Activated CD4-positive, alpha-beta T cell treated with anti-CD3 and anti-CD28 coated beads, Interleukin-2, Interleukin-4, amounts not matched to agents 100 ng/mL and 50 ng/mL, durations not matched to agents 16 hours and 8 hours (primary cell): ENCODE data around the gene CABLES2.

Source experiments
- DNase-seq: peaks from one replicate; pipeline ENCODE4 v3.0.0-alpha.2; 2020; ENCODE audit warnings: low spot score

CABLES2 gene

DNA sequence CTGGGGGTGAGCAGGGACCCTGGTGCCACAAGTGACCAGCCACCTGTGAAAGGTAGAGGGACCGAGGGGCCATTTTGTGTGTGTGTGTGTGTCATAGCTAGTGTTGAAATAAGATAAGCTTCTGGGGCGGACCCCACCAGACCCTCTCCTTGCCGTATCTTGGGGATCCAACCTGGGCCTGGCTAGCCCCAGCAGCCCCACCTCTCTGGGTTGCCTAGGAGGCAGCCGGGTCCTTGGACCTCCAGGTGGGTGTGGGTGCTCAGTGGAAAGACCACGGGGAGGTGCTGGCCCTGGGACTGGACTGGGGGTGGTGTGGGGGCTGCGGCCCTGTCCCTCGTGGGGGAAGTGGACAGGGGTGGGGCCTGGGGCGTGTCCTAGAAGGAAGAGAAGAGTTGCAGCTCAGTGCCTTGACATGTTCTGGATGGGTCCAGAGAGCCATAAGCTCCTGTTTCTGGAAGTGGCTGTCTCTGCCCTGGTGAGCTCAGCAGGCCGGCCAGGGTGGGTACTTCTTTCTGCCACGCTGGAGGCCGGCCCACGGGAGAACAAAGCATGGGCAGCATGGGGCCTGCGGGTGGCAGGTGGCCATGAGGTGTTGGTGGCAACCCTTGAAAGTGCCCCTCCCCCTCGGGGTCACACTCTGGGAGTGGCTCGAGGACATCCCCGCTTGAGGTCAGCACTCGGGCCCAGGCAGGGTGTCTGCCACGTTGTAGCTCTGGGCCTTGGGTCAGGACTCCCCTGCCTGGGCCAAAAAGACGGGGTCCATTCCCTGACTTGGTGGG, 11.8 kb upstream of the CABLES2 start:
- DNase-seq = no peak

- DNase-seq = no peak
Measured at GRCh38 chr20:62417981-62418708, 11.1 kb upstream of the CABLES2 start.

DNA sequence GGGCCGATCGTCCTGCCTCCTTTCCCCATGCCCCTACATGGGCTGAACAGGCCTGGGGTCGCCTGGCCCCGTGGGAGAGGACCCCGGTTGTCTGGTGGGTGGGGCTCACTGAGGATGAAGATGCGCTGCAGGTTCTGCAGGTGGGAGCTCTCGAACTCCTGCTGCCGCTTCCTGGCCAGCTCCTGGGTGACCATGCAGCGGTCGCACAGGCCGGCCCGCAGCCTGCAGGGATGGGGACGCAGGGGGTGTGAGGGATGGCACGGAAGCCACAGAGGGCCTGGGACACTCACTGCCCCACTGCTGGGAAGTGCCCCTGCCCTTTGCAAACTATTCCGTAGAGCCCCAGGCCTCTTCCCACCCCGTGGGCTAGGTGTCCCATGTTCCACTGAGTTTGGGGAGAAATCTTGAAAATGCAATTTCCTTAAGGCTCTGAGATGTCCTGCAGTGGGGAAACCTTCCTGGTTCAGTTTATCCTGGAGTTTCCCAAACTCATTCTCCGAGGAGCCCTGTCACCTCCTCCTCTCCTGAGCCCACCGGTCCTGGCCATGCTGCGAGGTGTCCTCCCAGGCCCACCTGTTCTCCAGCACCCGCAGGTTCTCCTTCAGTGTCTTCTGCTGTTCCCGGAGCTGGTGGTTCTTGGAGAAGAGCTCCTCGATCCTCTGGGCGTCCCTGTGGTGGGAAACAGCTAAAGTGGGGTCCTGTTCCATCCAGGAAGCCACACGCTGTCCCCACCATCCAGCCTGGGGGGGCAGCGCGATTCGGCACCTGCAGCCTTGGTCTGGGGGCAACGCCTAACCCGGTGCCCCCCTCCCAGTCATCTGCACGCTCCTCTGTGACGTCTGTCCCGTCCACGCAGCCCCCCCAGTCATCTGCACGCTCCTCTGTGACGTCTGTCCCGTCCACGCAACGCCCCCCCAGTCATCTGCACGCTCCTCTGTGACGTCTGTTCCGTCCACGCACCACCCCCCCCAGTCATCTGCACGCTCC, 9.9 kb upstream of the CABLES2 start:
- DNase-seq = no peak

GRCh38 chr20:62415354-62416111, 8.4 kb upstream of the CABLES2 start:
- no peak for DNase-seq

DNA sequence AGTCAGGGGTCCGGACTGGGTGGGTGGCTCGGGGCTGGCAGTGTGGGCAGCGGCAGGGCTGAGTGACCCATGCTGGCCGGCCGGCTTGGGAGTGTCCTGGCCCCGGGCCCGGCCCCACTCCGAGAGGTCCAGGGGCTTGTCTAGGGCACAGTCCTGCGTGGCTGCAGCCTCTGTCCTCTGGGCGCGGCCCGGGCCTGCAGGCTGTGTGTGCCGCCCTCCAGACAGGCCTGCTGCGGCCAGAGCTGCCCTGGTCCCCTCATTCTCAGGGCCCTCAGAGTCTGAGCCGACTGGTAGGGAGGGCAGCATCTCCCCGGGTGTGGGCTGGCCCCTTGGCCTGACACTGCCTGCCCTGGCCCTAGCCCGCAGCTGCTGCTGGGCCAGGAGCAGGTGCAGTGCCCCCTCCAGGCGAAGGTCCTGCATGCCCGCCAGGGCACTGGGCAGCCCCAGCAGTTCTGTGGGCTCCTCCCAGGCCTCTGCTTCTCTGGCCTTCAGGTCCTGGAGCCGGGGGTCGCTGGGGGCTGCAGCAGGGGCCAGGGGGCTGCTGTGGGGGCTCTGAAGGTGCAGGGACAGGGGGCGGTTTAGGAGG, 6.9 kb upstream of the CABLES2 start:
- no peak for DNase-seq

GRCh38 chr20:62413025-62413570, 6.0 kb upstream of the CABLES2 start:
- DNase-seq = no peak

DNA sequence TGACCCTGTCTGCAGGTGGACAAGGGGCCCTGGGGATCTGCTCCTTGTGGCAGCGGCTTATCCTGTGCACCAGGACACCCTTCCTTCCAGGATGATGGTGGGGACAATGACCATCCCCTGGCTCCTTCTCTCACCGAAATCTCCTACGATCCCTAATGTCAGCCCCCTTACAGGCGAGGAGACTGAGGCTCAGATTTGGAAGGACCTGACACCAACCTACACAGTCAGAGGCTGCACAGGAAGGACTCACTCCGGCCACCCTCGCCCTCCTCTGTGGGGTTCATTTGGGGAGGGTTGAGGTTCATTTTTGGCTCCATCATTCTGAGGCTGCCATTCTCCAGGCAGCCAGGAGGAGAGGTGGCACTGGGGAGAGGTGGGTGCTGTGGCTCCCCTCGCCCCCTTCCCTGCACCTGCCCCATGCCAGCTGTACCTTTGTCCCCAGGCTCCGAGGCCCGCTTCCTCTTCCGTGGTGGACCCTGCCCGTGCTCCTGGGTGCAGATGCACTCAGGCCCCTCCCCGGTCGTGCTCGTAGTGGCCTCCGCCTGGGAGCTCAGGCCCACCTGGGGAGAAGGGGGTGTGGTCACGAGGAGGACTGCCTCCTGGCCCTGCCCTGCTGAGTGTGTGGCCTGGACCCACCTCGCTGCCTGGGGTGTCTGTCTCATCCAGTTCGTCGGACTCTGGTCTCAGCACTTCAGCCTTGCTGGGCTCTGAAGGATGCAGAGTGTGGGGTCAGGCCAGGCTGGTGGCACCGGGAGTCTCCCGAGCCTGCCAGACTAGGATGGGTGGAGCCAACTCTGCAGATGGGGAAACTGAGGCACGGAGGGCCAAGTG, 5.3 kb upstream of the CABLES2 start:
- no peak for DNase-seq

DNA sequence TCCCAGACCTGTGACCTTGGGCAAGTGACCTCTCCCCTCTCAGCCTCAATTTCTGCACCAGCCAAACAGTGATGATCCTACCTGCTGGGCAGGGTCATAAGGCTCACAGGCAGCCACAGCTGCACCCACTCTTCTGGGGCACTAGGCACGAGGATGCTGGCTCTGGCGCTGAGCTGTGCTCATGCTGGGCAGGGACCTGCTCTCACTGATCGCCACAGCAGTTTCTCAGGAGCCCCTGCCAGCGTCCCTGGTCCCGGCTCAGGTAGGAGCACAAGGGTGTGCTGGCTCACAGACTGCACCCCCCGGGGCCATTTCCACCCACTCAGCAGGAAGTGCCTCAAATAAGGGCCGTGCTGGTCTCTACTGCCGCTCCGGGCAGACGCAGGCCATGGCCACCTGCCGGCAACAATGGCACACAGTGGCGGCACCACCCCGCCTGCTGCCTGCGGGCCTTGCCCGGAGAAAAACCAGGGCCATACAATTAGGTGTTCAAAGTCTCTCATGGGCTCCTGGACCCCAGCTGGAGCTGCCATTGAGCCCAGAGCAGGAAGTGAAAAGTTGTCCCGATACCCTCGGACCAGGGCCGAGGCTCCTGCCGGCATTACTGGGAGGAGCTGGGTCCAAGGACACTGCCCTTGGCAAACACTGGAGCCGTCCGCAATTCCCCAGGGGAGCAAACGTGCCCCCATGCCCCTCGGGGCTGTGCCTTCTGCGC, 4.6 kb upstream of the CABLES2 start:
- DNase-seq = no peak

DNA sequence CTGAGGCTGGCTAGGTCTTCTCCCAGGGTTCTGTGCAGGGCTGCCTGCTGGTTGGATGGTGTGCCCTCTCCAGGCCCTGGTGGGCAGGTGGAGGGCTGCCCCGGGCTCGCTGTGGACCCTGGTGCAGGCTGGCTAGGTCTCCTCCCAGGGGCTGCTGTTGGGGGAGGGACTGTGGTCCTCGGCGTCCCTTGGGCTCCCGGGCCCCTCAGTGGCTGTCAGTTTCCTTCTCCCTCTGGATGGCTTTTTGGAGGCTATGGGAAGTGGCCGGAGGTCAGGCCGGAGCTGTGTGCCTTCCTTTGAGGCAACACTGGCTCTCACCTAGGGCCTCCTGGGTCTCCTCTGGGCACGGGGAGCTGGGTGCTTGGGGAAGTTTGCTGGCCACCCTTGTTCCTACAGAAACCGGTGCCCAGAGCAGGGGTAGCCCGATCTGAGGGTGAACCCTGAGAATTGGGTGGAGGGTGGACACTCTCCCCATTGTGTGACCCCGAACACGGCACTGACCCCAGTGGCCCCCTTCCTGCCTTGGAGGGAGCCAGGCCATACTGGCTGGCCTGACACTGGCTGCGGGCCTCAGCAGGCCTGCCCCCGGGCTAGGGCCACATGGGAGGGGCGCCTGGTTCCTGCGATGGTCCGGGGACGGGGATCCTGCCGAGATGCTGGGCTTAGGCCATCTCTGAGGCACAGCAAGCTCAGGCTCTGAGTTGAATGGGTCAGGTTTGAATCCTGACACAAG, 3.8 kb upstream of the CABLES2 start:
- DNase-seq = no peak

GRCh38 chr20:62409931-62410745, 3.1 kb upstream of the CABLES2 start:
- DNase-seq = no peak

DNA sequence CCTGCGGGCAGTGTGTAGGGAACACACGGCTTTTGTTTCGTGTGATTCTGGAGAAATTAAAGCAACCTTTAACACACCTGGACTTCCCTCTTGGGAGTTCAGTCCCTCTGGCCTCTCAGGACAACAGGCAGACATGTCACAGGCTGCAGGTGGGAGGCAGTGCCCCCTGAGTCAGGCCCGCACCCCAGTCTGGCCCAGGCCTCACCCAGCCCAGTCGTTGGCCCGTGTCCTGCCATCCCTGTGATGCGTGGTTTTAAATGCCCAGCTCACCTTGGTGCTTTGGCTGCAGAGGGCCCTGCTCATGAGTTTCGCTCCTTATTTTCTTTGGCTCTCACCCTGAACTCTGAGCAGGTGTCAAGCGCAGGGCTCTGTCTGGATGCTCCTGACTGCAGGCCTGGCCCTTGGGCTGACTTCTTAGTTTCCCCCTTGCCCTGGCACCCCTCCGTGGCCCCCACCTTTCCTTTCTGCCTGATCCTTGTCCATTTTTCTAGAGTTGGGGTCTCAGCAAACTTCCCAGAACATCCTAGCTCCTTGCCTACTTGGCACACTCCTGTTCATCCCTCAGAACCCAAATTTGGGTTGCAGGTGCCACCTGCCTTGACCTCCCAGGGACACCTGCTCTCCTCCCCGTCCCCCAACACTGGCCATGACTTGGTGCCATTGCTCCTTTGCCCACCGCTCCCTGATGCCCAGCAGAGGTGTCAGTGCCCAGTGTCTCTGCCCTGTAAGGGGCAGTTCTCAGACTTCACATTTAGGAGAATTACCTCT, 2.2 kb upstream of the CABLES2 start:
- no peak for DNase-seq

DNA sequence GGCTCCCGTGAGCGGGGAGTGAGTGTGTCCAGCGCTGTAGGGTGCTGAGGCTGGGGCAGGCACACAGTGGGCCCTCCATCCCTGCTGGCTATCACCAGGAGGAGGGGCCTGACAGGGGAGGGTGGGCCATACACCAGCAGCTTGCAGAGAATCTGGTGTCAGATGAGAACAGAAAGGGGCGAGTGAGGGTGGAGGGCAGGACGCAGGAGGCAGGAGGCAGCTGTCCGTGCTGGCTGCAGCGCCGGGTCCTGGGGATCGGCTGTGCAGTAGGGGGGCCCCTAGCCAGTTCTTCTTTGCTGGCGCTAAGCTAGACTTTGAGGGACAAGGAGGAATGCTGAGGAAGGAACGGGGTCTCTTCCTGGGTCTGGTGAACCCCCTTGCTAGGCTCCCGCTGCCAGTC, 1.6 kb upstream of the CABLES2 start:
- DNase-seq = no peak

DNA sequence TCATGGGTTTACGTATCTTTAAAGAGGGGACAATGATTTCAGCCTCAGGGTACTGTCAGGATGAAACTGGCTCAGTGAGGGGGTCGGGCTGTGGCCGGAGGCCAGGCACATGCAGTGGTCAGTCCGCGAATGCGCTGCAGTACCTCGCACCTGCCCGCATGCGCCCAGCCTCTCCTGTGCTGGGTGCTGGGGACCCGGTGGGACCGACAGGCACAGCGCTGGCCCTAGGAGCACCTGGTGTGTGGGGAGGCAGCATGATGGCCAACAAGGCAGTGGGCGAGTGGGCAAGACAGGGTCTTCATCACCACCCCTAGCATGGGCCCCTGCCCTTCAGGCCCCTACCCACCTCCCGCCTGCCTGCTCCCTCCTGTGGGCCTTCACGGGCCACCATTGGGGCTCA, 970 bp upstream of the CABLES2 start:
- no peak for DNase-seq

GRCh38 chr20:62406635-62407176, 379 bp downstream of the CABLES2 start:
- no peak for DNase-seq

DNA sequence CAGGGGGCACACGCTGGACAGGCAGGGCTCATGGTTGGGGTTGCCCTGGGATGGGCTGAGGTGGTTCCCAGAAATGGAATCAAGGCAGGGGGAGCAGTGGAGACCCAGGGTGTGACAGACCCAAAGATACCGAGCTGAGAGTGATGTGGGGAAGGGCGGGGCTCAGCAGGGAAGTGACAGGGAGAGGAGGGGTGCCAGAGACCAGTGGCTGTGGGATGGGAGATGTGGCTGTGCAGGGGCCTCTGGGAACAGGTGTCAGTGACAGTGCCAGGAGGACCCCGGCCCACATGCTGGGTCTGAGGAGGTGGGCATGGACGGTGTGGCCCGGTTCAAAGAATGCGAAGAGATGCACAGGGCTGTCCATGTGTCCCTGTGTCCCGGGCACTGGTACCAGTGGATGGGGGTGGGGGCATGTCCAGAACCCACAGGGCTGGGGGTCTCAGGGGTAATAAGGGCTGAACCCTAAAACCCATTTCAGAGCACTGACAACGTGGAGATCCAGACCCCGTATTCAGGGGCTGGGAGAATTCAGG, 1.0 kb downstream of the CABLES2 start:
- no peak for DNase-seq
